ENCODE measurements around the gene TOR1AIP1.

The TOR1AIP1 gene

GRCh38 chr1:179935909-179936496 is 53.9 kb downstream of the TOR1AIP1 start:
- DNase-seq (ENCODE audit: low read depth), result no peak
- TF ChIP-seq MYC (IDR thresholded peaks at IDR 0.05; ENCODE audit: low read depth, low read length), result no peak
- no peak overlapping the region for H3K4me3 ChIP-seq (ENCODE audit: low read depth, low read length)

- H3K4me3 ChIP-seq (ENCODE audit: low read depth, low read length), result no peak overlapping the region
- DNase-seq (ENCODE audit: low read depth), result no peak
- TF ChIP-seq, protein P1, sequence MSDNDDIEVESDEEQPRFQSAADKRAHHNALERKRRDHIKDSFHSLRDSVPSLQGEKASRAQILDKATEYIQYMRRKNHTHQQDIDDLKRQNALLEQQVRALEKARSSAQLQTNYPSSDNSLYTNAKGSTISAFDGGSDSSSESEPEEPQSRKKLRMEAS (IDR thresholded peaks at IDR 0.05; ENCODE audit: low read depth, low read length), result no peak
- TF ChIP-seq POLR2A (IDR thresholded peaks at IDR 0.05; ENCODE audit: extremely low read depth, insufficient read length) (no peak), MYC (IDR thresholded peaks at IDR 0.05; ENCODE audit: low read depth, low read length) (no peak), CTCF (IDR thresholded peaks at IDR 0.05; ENCODE audit: low read depth, low read length) (no peak)
Observed at GRCh38 chr1:179937668-179938254, 55.7 kb downstream of the TOR1AIP1 start.

DNA sequence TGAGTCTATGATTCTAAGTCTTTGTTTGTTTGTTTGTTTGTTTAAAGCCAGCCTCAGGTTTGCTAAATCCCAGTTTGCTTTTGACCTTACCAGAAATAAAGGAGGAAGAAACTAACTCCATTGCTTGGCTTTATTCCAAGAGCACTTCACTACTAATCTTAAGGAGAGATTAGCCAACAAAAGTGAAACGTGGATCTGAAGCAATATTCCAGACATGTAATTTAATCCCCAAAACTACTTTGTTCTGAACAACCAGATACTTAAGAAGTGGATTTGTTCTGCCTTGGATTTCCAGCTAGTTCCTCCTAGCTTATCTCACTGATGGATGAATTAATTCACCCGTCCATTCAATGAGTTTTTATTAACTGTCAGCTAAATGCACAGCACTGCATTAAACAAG is 56.7 kb downstream of the TOR1AIP1 start:
- H3K4me3 ChIP-seq (ENCODE audit: low read depth, low read length), result no peak overlapping the region
- DNase-seq (ENCODE audit: low read depth), result no peak
- no peak for TF ChIP-seq MYC (IDR thresholded peaks at IDR 0.05; ENCODE audit: low read depth, low read length)
- no peak for TF ChIP-seq POLR2A (IDR thresholded peaks at IDR 0.05; ENCODE audit: extremely low read depth, insufficient read length)
- TF ChIP-seq, protein P1 (IDR thresholded peaks at IDR 0.05; ENCODE audit: low read depth, low read length), result no peak
- TF ChIP-seq CTCF (IDR thresholded peaks at IDR 0.05; ENCODE audit: low read depth, low read length), result no peak

GRCh38 chr1:179939941-179940340 is 57.9 kb downstream of the TOR1AIP1 start:
- DNase-seq (ENCODE audit: low read depth), result no peak
- no peak overlapping the region for H3K4me3 ChIP-seq (ENCODE audit: low read depth, low read length)
- TF ChIP-seq CTCF (IDR thresholded peaks at IDR 0.05; ENCODE audit: low read depth, low read length), result no peak
- TF ChIP-seq, protein P1 (IDR thresholded peaks at IDR 0.05; ENCODE audit: low read depth, low read length), result no peak
- no peak for TF ChIP-seq POLR2A (IDR thresholded peaks at IDR 0.05; ENCODE audit: extremely low read depth, insufficient read length)
- TF ChIP-seq MYC (IDR thresholded peaks at IDR 0.05; ENCODE audit: low read depth, low read length), result no peak

GRCh38 chr1:179941454-179941853 is 59.4 kb downstream of the TOR1AIP1 start:
- DNase-seq (ENCODE audit: low read depth), result no peak
- no peak overlapping the region for H3K4me3 ChIP-seq (ENCODE audit: low read depth, low read length)
- TF ChIP-seq, protein P1 (IDR thresholded peaks at IDR 0.05; ENCODE audit: low read depth, low read length), result no peak
- TF ChIP-seq POLR2A (IDR thresholded peaks at IDR 0.05; ENCODE audit: extremely low read depth, insufficient read length) (no peak), CTCF (IDR thresholded peaks at IDR 0.05; ENCODE audit: low read depth, low read length) (no peak), MYC (IDR thresholded peaks at IDR 0.05; ENCODE audit: low read depth, low read length) (no peak)

GRCh38 chr1:179950651-179951050 is 68.6 kb downstream of the TOR1AIP1 start:
- TF ChIP-seq CTCF (IDR thresholded peaks at IDR 0.05; ENCODE audit: low read depth, low read length) (no peak), MYC (IDR thresholded peaks at IDR 0.05; ENCODE audit: low read depth, low read length) (no peak), POLR2A (IDR thresholded peaks at IDR 0.05; ENCODE audit: extremely low read depth, insufficient read length) (no peak)
- TF ChIP-seq, protein P1 (IDR thresholded peaks at IDR 0.05; ENCODE audit: low read depth, low read length), result no peak

More at GRCh38 chr1:179950651-179951050, 68.6 kb downstream of the TOR1AIP1 start:
- no peak for DNase-seq (ENCODE audit: low read depth)
- H3K4me3 ChIP-seq (ENCODE audit: low read depth, low read length), result no peak overlapping the region

Measured in NB4 (cell line).